Superior temporal gyrus (tissue), 1 donor: ENCODE data around the gene ANKRD29.
"Not testable (repeated sequence)": the region's sequence is repeated elsewhere in the genome, so short reads cannot be mapped to it uniquely, and the experiment has no call there.

ENCODE experiments used
- DNase-seq: peaks from one replicate; pipeline ENCODE4 v3.0.0-alpha.2; 2016; ENCODE audit errors: extremely low spot score

ANKRD29 gene

DNA sequence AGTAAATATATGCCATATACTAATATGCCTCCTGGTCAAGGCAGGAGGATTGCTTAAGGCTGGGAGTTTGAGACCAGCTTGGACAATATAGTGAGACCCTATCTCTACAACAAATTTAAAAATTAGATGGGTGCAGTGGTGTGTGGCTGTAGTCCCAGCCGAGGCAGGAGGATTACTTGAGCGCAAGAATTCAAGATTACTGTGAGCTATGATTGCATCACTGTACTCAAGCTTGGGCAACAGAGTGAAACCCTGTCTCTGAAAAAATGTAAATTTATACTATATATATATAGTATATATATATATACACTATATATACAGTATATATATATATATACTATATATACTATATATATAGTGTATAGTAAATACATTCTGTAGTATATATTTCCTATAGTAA lies 46.5 kb downstream of the ANKRD29 start:
- DNase-seq, result no peak

DNA sequence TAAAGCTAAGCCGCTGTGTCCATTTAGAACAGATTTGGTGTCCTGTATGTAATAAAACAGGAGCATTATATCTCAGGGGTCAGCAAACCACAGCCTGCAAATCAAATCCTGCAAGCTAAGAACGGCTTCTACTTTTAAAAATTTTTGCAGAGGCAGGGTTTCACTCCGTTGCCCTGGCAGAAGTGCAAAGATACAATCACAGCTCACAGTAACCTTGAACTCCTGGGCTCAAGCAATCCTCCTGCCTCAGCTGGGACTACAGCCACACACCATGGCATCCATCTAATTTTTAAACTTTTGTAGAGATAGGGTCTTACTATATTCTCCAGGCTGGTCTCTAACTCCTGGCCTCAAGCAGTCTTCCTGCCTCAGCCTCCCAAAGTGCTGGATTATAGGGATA lies 47.8 kb downstream of the ANKRD29 start:
- no peak for DNase-seq

DNA sequence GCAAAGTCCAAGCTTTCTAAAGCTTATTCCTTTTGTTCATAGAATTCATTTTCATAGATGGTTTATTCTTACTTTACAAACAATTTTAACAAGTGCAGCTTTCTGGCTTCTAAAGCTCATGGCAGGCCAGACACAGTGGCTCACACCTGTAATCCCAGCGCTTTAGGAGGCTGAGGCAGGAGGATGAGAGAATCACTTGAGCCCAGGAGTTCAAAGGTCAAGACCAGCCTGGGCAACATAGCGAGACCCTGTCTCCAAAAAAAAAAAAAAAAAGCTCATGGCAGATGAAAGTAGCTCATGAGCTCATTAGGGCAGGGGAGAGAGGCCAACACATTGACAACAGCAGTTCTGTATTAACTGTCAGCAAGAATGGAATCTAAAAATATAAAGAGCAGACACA lies 48.3 kb downstream of the ANKRD29 start:
- DNase-seq, result no peak

DNA sequence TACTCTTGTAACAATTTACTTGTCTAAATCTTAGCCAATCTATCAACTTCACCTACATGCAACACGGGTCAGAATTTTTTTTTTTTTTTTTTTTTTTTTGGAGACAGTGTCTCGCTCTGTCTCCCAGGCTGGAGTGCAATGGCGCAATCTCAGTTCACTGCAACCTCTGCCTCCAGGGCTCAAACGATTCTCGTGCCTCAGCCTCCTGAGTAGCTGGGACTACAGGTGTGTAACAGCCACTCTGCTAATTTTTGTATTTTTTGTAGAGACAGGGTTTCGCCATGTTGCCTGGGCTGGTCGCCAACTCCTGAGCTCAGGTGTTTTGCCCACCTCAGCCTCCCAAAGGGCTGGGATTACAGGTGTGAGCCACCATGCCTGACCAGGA lies 49.6 kb downstream of the ANKRD29 start:
- DNase-seq, result not testable (repeated sequence)

DNA sequence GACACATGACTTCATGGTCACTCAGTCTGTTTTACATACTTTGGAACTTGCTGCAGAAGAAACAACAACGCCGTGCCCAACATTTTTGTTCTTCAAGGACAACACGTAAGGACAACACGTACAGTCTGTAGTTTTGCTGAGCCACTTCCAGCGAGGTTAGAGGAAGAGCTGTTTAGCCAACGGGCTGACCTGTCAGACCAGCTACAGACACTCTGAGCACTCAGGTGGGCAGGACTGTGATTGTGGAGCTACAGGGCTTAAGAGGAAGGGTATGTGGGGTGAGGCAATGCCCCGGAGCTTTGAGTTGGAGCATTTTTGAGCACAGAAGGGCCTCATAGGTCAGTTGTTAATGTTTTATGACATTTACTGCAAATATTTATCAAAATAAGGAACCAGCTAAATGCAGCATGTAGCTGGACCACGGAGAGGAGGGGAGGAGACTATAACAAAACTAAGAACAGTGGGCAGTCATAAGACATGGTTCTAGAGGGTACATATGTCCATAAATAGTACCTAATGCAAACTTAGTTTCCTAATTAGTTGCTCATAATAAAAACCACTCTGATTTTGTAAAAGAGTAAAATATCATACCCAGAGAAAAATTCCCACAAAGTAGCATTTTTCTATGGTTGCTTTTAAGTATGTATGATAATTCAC lies 50.1 kb downstream of the ANKRD29 start:
- no peak for DNase-seq

DNA sequence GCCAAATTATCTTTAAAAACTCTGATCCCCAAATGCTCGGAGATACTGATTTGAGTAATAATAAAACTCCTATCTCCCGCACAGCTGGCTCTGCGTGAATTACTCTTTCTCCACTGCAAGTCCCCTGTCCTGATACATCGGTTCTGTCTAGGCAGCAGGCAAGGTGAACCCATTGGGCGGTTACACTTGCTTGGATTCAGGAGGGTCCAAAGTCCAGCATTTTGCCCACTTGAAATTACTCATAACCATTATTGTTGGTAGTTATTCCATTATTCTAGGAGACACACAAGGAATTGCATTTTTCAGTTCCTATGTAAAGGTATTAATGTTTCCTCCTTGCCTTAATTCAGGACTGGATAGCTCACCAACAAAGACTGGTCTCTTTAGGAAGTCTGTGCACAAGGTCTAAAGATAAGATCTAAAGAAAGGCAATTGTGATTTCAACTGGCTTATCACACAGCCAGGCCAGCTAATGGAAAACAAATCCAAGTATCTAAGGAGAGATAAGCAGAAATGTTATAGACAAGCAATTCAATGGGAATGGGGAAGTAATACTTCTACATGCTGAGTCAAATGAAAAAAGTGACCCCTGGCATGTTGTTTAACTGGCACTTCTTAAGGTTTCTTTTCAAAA lies 53.2 kb downstream of the ANKRD29 start:
- no peak for DNase-seq

DNA sequence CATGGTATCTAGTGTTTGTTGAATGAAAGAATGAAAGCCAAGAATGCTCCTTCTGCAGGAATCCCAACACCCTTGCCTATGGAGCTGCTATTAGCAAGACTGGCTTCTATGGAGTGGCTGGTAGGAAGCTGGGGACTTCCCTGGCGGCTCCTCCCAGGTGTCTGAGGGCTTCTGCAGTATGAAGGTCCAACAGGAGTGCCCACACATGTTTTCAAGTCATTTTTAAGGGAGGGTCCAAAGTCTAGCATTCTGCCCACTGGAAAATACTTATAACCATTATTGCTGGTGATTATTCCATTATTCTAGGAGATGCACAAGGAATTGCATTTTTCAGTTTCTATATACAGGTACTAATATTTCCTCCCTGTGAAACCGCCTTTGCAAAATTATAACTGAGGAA lies 54.5 kb downstream of the ANKRD29 start:
- DNase-seq, result no peak

DNA sequence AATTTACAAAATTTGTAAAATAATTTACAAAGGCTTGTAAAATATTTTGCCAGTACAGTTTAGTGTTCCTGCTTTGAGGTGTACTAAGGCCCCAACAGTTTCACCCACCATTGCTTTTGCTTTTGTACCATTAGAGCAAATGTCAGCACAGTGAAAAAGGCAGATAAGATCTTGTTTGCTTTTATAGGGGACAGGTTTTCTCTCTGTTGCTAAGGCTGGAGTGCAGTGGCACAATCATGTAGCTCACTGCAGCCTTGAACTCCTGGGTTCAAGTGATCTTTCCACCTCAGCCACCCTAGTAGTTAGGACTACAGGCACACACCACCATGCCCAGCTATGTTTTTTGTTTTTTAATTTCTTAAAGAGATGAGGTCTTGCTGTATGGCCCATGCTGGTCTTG lies 56.8 kb downstream of the ANKRD29 start:
- DNase-seq, result no peak

DNA sequence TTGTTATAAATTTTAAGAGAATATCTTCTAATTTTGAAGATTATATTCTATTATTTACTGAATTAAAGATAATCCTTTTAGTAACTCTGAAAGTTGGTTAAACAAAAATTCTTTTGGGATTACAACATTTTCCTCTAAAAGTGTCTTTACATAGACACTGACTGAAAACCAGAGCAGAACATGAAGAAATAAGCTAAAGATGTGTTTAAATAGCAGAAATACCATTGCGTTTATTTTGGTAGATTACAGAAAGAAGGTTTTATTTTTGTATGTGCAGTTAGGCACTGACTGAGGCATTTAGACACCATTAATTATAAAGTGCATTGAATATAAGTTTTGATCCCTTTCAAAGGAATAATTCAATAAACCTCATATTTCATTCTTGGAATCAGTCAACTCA lies 62.9 kb downstream of the ANKRD29 start:
- no peak for DNase-seq

DNA sequence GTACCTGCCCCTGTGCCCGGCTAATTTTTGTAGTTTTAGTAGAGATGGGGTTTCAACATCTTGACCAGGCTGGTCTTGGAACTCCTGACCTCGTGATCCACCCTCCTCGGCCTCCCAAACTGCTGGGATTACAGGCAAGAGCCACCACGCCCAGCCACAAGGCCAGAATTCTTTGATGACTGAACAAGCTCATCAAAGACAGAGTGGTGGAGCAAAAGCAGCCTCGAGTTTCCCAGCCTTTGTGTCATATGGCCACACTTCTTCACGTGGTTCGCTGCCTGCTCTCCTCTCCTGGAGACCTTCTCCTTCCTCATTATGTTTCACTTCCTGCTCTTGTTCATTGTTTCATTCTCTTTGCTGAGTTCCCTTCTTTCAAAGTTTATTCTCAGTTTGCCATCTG lies 66.5 kb downstream of the ANKRD29 start:
- peak; percentile 17 for DNase-seq

DNA sequence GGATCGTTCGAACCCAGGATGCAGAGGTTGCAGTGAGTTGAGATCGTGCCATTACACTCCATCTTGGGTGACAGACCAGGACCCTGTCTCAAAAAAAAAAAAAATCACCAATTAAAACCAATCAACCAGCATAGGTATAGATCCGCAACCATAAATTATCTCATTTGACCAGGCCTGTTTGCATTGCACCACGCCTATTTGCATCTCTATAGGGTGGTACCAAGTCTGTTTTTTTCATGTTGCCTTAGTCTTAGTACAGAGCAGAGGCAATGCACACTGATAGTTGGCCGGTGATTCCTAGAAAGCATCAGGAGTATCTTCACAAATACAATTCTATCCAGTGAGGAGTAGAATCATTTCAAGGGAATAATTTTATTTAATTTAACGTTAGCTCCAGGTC lies 67.1 kb downstream of the ANKRD29 start:
- no peak for DNase-seq

DNA sequence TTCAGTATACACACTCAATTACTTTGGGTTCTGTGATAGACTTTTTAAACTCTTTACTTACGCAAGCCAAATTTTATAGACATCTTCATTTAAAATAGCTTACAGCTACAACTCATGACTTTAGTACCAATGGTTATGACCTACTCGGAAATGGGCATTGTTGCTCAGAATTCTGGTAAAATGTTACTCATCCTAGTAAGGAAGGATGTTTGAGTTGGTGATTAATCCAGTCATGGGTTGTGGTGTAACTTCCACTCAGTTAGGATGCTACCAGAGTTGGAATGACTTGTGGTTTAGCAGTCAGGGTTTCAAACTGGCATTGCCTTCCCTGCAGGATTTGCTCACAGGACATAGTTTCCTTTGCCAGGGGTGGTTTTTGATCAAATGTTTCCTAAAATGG lies 69.0 kb downstream of the ANKRD29 start:
- no peak for DNase-seq

DNA sequence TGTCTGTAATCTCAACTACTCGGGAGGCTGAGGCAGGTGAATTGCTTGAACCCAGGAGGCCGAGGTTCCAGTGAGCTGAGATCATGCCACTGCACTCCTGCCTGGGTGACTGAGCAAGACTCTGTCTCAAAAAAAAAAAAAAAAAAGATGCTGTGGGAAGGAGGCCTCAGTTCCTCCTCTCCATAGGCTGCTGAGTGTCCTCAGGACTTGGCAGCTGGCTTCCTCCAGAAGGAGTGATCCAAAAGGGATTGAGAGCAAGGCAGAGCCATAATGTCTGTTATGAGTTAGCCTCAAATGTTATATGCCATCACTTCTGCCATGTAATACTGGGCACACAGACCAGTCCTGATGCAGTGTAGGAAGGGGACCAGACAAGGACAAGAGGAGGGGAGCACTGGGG lies 69.8 kb downstream of the ANKRD29 start:
- DNase-seq, result no peak

DNA sequence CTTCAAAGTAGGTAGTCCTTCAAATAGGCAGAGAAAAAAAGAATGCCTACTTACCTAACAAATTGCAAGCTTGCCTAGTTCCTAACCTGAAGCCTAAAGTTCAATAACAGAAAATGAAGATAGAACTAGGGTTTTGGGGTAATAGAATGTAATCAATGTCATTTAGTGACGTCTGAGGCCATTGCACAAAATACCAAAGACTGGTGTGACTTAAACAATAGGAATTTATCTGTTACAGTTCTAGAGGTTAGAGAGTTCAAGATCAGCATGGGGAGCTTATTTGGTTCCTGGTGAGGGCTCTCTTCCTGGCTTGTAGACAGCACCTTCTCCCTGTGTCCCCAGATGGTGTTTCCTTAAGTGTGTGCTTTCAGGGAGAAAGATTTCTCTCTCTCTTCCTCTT lies 71.7 kb downstream of the ANKRD29 start:
- DNase-seq, result no peak

DNA sequence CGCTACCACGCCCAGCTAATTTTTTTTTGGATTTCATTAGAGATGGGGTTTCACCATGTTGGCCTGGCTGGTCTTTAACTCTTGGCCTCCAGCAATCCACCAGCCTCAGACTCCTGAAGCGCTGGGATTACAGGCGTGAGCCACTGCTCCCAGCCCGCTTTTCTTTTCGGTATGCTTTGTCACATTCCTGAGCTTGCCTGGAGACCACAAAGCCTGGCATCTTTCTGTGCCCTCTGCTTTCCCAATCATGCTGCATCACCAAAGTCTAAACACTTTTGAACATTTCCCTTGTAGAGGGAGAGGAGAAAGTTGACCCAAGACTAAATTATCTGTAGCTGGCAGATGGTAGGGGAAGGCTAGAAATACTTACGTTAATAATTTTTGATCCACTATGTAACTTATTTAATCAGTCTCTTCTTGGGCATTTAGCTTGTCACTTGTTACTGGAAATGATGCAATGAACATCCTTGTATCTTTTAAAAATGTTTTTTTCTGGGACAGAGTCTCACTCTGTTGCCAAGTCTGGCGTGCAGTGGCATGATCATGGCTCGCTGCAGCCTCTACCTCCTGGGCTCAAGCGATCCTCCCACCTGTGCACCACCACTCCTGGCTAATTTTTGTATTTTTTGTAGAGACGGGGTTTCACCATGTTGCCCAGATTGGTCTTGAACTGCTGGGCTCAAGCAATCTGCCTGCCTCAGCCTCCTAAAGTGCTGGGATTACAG lies 73.7 kb downstream of the ANKRD29 start:
- no peak for DNase-seq

DNA sequence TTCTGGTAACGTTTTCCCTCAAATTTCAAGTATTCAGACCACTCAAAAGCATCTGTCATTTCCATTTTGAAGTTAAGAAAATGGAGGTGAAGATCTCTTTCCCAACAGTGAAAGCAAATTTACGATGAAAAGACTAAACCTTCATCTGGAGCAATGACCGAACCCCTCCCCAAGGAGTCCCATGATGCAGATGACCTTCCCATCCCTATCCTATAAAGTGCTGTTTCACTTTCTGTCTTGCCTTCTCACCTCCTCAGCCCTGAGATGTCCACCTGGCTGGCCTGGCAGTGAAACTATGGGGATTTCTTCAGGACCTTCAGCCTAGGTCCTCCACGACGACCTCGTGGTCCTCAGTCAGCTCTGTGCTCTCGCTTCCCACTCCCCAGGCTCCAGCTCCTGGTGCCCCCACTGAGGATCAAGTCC lies 75.5 kb downstream of the ANKRD29 start:
- DNase-seq, result no peak

DNA sequence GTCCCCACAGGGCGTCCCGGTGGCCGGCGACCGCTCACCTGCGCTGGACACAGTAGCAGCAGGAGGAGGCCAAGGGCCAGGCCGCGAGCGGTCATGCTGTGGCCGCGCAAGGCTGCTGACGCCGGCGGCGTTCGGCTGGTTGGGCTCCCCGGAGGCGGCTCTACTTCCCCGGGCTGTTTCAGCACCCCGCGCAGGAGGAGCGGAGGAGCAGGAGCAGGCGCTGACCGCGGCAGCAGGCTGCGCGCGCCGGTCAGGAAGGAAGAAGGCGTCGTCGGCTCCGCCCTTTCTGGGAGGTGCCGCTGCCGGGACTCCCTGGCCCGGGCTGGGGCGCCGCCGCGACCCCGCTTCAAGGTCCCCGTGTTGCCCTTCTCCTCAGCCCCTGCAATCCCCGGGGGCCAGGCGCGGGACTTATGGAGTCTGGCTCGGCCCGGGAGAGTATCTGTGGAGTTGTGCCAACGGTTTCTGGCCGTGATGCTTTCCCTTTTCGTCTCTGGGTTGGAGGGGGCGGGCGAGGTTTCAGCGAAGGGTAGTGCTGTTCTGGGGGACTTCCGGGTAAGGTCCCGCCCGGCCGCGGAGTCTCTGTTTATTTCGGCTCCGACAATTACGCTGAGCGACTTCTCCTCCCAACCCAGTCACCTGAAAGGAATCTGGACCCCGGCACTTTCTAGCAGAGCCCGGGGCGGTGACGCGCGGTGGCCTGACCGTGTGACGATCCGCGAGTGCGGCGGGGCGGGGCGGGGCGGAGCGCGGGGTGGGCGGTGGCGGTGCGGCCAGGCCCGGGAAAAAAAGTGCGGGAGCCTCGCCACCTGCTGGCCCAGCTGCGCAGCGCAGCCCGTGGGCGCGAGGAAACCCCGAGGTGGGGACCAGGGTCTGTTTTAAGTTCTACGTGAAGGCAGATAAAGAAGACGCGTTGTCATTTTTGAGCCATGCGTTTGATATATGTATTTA lies 76.2 kb downstream of the ANKRD29 start, which contains the start of gene NPC1:
Gene NPC1, minus strand, starts transcription at position 258 of the 948 bp plus-strand sequence. Its CDS starts 163 bp downstream, at position 95.
- DNase-seq, result peak; percentile 93

DNA sequence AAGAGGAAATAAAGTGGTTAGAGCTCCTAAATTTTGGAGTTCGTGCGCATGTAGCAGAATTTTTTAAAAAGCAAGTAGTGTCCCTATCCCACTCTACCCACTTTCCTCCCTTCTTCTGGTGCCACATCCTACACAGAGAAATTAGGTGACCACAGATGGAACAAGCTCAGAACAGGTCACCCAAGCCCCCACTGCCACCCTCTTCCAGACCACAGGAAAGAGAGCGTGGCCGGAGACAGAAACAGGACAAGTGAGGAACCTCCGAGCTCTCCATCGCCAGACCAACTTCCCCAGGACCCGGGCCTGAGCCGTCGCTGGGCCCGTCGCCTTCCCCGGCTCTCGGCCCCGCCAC lies 76.8 kb downstream of the ANKRD29 start:
- DNase-seq, result no peak

DNA sequence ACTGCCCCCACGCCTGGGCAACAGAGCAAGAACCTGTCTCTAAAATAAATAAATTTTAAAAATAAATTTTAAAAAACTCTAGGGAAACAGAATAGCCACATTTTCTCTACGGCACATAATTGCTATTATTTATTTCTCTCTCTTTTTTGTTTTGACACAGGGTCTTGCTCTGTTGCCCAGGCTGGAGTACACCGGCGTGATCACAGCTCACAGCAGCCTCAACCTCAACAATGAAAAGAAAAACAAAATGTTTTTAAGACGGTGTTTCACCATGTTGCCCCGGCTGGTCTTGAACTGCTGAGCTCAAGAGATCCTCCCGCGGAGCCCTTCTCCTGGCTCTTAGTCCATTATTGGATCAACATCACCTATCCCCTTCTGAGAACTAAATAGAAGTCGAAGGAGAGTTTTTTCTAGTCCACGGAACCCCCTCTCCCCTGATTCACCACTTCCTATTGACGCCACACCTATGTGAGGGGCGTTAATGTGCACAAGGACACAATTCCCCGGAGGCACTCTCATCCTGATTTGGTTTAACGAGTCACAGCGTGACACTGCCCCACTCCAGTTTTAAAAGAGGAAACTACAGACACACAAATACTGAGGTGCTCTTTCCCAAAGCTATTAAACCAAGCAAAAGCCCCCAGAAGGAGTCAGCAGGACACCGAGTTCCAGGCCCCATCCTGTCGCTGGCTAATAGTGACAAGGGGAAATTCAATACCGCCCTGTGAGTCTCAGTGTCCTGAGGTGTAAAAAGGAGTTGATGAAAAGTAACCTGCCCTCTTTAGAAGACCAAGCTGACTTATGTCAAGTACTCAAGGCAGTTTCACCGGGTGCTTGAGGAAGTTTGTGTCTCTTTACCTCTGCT lies 77.5 kb downstream of the ANKRD29 start:
- peak; percentile 63 for DNase-seq

DNA sequence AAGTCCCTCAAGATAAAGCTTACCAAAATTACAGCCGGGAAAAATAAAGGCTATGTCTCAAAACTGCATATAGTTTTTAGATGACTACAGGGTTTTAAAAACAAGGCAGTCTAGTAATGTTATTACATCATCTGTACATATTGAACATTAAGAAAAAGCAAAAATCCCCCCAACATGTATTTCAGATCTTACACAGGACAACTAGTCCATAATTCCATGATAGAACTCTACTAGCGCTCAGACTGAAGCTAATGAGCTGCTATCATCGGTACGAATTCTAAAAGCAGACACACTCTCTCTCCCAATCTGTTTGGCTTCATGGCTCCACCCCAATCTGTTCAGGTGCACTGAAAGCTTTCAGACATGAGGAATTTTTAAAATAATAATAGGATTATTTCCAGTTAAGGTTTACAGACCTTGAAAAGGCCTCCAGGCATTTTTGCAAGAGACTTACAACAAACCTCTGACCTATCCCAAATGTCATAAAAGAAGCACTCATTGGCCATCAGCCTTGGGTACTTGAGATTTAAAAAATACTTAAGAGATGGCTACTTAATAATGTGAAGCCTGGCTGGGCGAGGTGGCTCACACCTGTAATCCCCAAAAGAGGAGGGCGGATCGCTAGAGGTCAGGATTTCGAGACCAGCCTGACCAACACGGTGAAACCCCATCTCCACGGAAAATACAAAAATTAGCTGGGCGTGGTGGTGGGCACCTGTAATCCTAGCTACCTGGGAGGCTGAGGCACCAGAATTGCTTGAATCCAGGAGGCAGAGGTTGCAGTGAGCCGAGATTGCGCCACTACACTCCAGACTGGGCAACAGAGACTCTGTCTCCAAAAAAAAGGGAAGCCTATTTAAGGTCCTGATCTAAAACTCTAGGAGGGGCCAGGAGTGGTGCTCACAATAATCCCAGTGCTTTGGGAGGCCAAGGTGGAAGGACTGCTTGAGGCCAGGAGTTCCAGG lies 78.4 kb downstream of the ANKRD29 start:
- DNase-seq, result peak; percentile 76
